GM21367 (cell line): ENCODE data around the gene CALHM4.
"Not testable (repeated sequence)": the region's sequence is repeated elsewhere in the genome, so short reads cannot be mapped to it uniquely, and the experiment has no call there.

Experiments
- ATAC-seq: cut with Tn5 transposase; IDR thresholded peaks from one replicate; pipeline ENCODE4 v1.9.1; 2021; ENCODE audit not compliant: unreplicated experiment

Gene CALHM4

DNA sequence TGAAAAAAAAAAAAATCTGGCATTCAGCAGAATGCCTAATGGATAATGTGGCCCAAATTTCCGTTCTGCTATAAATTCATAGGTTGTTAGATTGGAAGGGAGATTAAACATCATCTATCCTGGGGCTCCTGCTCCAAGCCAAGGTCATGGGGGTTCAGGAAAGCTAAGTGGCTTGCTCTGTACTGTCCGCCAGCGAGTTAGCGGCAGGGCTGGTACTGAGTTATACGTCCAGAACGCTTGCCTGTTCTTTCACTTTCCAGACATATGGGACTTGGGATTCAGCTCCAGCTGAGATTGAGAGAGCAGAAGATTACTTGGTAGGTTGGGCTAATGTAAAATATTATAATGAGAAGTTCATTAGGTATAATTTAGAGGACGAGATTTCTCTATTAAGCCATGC lies 18.6 kb downstream of the CALHM4 start:
- no peak for ATAC-seq

DNA sequence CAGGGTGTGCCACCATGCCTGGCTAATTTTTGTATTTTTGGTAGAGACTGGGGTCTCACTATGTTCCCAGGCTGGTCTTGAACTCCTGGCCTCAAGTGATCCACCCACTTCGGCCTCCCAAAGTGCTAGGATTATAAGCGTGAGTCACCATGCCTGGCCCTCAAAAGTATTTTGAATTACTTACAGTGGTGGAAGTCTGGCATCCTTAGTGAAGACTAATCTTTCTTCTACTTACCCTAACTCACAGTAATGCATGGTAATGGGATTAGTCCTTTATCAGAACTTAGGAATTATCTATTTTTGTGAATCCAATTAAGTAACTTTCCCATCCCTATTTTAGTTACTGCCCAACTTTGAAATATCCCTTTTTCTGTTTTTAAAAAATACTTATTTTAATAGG lies 21.7 kb downstream of the CALHM4 start:
- no peak for ATAC-seq

DNA sequence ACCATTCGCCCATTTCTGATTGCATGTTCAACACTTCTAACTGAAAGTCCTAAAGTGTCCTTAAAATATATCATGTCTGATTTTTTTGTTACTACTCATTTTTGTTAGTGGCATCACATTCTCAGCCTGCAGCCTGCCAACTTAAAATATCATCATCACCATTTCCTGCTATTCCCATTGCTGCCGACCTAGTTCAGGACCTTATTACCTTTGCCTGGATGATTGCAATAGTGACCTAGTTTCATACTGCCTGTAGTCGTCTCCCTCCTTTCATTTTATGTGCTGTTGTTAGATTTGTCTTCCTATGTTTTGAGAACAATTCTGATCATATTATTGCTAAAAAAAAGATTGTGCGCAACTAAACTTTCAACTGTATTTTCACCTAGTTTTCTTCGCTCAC lies 23.9 kb downstream of the CALHM4 start:
- ATAC-seq: no peak

GRCh38 chr6:116578335-116578734 lies 24.8 kb downstream of the CALHM4 start:
- ATAC-seq: no peak

- no peak for ATAC-seq
Observed at GRCh38 chr6:116579143-116579542, 25.6 kb downstream of the CALHM4 start.

DNA sequence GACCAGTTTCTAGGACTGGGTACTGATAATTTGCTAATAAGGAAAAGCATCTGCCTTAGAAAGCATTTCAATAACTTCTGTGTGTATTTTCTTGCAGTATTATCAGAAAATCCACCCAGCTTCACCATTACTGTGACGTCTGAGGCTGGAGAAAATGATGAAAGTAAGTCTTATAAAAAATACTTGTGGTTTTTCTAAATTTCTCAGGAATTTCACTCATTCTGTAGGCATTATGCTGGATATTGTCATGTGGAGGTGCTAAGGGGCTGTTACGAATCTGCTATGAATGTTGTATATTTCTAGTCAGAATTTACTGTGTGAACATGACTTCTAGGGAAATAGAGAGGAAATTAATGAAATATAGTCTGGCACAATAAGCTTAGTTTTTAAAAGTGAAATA lies 26.6 kb downstream of the CALHM4 start:
- ATAC-seq: no peak

- no peak for ATAC-seq
Observed at GRCh38 chr6:116586276-116586675, 32.7 kb downstream of the CALHM4 start.

GRCh38 chr6:116586738-116587137 lies 33.2 kb downstream of the CALHM4 start:
- no peak for ATAC-seq

DNA sequence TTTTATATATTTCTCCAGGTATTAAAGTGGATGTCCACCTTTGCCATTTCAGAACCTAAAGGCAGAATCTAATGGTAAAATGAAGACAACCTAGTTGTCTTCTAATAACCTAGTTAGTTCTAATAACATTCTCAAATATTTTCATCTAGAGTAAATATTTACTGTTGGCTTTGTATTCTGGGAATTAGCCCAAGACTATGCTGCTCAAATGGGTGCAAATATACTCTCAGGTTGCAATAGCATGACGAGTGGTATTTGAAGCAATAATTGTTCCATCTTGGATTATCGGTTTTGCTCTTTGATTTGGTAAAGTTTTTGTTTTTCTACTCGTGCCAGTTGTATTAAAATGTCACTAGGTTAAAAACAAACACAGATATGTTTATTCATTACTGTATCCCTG lies 41.7 kb downstream of the CALHM4 start:
- no peak for ATAC-seq

DNA sequence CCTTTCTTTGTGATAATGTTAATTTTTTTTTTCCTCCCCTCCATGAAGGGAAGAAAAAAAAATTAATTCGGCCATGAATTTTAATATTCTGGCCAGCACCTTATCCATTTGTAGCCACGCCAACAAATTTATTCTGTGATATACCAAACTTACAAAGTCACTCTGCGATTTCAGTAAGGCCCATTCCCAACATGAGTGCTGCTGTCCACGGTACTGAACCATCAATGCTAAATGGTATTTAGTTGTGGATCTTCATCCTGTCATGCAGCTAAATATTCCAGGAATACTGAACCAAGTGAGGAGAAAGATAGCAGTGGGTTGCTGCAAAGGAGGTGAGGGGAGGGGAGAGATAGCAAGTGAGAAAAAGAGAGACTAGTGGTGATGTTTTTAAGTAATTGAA lies 43.3 kb downstream of the CALHM4 start:
- no peak for ATAC-seq

- not testable (repeated sequence) for ATAC-seq
Observed at GRCh38 chr6:116603916-116604315, 50.4 kb downstream of the CALHM4 start.

DNA sequence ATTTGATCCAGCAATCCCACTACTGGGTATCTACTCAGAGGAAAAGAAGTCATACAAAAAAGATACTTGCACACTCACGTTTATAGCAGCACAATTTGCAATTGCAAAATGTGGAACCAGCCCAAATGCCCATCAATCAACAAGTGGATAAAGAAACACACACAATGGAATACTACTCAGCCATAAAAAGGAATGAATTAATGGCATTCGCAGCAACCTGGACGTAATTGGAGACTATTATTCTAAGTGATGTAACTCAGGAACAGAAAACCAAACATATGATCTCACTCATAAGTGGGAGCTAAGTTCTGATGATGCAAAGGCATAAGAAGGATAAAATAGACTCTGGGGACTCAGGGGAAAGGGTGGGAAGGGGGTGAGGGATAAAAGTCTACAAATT lies 51.3 kb downstream of the CALHM4 start:
- not testable (repeated sequence) for ATAC-seq

DNA sequence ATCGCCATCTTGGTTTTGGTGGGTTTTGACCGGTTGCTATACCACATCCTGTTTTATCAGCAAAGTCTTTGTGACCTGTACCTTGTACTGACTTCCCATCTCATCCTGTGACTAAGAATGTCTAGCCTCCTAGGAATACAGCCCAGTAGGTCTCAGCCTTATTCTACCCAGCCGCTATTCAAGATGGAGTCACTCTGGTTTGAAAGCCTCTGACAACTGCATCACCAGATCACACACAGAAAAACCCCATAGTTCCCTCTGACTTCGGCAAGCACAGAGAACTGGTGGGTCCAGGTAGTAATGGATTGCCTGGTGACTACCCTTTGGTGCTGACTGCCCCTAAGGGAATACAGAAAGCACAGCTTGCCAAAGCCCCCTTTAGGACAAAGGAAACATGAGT lies 52.4 kb downstream of the CALHM4 start:
- ATAC-seq: no peak
